GM12865 (cell line): ENCODE data around the gene ADAMTS14.

Experiments used
- DNase-seq: peaks from one replicate; pipeline ENCODE4 v3.0.0; 2010; ENCODE audit warnings: low read depth
- H3K4me3 ChIP-seq: 2 replicates; pipeline ENCODE4 v1.5.1; 2011; ENCODE audit warnings: mild to moderate bottlenecking, low read depth, low read length, control low read depth
- CTCF ChIP-seq: IDR thresholded peaks from 2 replicates; pipeline ENCODE4 v1.5.1; 2011; ENCODE audit warnings: low read length, control low read depth, low read depth, inconsistent platforms; ENCODE audit not compliant: insufficient read depth; ENCODE audit errors: missing control alignments

Gene ADAMTS14

GRCh38 chr10:70699063-70699658 lies 26.9 kb downstream of the ADAMTS14 start:
- DNase-seq: no peak
- H3K4me3 ChIP-seq: no peak overlapping the region
- no peak for TF ChIP-seq CTCF

GRCh38 chr10:70699659-70700174 lies 27.4 kb downstream of the ADAMTS14 start:
- no peak for TF ChIP-seq CTCF
- DNase-seq: peak; percentile 18
- H3K4me3 ChIP-seq: no peak overlapping the region

- H3K4me3 ChIP-seq: no peak overlapping the region
- no peak for DNase-seq
- no peak for TF ChIP-seq CTCF
These were observed 30.0 kb downstream of the ADAMTS14 start for GRCh38 chr10:70702190-70702763.

- no peak for TF ChIP-seq CTCF
These were observed 31.9 kb downstream of the ADAMTS14 start for GRCh38 chr10:70704211-70704610.

GRCh38 chr10:70705121-70705861 lies 33.0 kb downstream of the ADAMTS14 start:
- no peak overlapping the region for H3K4me3 ChIP-seq
- DNase-seq: no peak
- no peak for TF ChIP-seq CTCF

More at GRCh38 chr10:70704211-70704610, 31.9 kb downstream of the ADAMTS14 start:
- DNase-seq: no peak
- no peak overlapping the region for H3K4me3 ChIP-seq

- no peak overlapping the region for H3K4me3 ChIP-seq
- TF ChIP-seq CTCF: no peak
- no peak for DNase-seq
These were observed 38.9 kb downstream of the ADAMTS14 start for GRCh38 chr10:70711177-70711576.
